MCF 10A (cell line): ENCODE data around the gene OSBPL7. TPM values are rescaled to one million over a fixed set of nuclear protein-coding genes. Genes with fewer than 3 reads are reported as not detected.
A peak's percentile ranks its signal among the peaks of the same experiment; 100 is the strongest.

Source experiments
- BruUV-seq: library from RNA; stranded (reverse); fragments of 400-500 nt; replicated peaks from 2 replicates; lab custom pipeline; 2021; lab: Mats Ljungman, UMichigan
- CTCF ChIA-PET: fragments of 300-600 bp; sonication (Branson Sonifier 250); formaldehyde crosslinking; extraction: SDS; loops from one replicate; lab custom pipeline; 2021; ENCODE audit warnings: antibody characterized with exemption, inconsistent platforms; lab: Yijun Ruan, JAX
- POLR2A ChIA-PET: fragments of 300-600, 350-650 bp; sonication (Branson Sonifier 250); formaldehyde crosslinking; extraction: SDS; loops from one replicate; lab custom pipeline; 2020; ENCODE audit warnings: antibody characterized with exemption, inconsistent platforms; lab: Yijun Ruan, JAX
- DNase-seq: peaks from one replicate; pipeline ENCODE4 v3.0.0-alpha.2; 2018; ENCODE audit not compliant: unreplicated experiment
- H3K27ac Mint-ChIP-seq: one replicate; pipeline ENCODE4 v1.8.0; 2022; ENCODE audit warnings: mild to moderate bottlenecking, low read depth, mixed read lengths; ENCODE audit not compliant: unreplicated experiment
- H3K27me3 Mint-ChIP-seq: one replicate; pipeline ENCODE4 v1.8.0; 2022; ENCODE audit warnings: mixed read lengths; ENCODE audit not compliant: insufficient read depth, unreplicated experiment
- H3K36me3 Mint-ChIP-seq: one replicate; pipeline ENCODE4 v1.8.0; 2022; ENCODE audit warnings: mild to moderate bottlenecking, moderate library complexity, mixed read lengths; ENCODE audit not compliant: insufficient read depth, unreplicated experiment
- H3K4me1 Mint-ChIP-seq: one replicate; pipeline ENCODE4 v1.8.0; 2022; ENCODE audit warnings: mixed read lengths; ENCODE audit not compliant: insufficient read depth, unreplicated experiment
- H3K4me3 Mint-ChIP-seq: one replicate; pipeline ENCODE4 v1.8.0; 2022; ENCODE audit warnings: mild to moderate bottlenecking, moderate library complexity, mixed read lengths; ENCODE audit not compliant: unreplicated experiment
- H3K9me3 Mint-ChIP-seq: one replicate; pipeline ENCODE4 v1.8.0; 2022; ENCODE audit warnings: mixed read lengths; ENCODE audit not compliant: unreplicated experiment
- intact Hi-C: fragments of 100-400 bp; cut with micrococcal nuclease; formaldehyde crosslinking; loops from 2 replicates; pipeline ENCODE4 v1.14.1; 2022
- total RNA-seq: library from RNA; stranded (reverse); gene quantifications from 2 replicates; pipeline ENCODE4 v1.2.3, GENCODE V29; 2022
- TF ChIP-seq, protein P1 (sequence below): fragments of 200-600 bp; IDR thresholded peaks from one replicate; pipeline ENCODE4 v1.8.0; 2022; ENCODE audit warnings: antibody characterized with exemption, mild to moderate bottlenecking; ENCODE audit not compliant: unreplicated experiment

The OSBPL7 gene
- total RNA-seq, 1 experiment from 2014 or later = 4.7 TPM

DNA sequence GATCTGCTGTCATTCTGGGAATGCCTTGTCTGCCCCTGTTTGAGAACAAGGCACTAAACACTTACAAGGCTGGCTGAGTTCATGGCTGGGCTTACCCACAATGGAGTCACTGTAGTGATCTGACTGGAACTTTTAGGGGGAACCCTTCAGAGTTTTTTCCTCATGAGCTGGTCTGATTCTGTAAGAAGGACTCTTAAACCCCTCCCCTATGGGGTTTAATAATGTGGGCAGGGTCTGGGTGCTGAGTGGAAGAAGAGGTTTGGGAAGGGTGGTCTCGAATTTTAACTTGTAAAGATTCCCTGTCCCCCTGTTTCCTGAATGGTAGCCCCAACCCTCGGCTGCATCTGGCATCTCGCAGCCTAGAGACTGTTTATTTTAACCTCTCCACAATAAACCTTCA, 30.6 kb downstream of the OSBPL7 start:
- no peak for DNase-seq
- ChIA-PET CTCF (interaction anchor here (0.7 kb wide), 1 partner anchor 141 kb away, joined by 3 read pairs; no protein-coding TSS in a partner anchor), POLR2A (interaction anchor here (1.0 kb wide), 1 partner anchor 17 kb away, joined by 3 read pairs; no protein-coding TSS in a partner anchor)
- TF ChIP-seq, protein P1, sequence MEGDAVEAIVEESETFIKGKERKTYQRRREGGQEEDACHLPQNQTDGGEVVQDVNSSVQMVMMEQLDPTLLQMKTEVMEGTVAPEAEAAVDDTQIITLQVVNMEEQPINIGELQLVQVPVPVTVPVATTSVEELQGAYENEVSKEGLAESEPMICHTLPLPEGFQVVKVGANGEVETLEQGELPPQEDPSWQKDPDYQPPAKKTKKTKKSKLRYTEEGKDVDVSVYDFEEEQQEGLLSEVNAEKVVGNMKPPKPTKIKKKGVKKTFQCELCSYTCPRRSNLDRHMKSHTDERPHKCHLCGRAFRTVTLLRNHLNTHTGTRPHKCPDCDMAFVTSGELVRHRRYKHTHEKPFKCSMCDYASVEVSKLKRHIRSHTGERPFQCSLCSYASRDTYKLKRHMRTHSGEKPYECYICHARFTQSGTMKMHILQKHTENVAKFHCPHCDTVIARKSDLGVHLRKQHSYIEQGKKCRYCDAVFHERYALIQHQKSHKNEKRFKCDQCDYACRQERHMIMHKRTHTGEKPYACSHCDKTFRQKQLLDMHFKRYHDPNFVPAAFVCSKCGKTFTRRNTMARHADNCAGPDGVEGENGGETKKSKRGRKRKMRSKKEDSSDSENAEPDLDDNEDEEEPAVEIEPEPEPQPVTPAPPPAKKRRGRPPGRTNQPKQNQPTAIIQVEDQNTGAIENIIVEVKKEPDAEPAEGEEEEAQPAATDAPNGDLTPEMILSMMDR = no peak
- H3K27me3 Mint-ChIP-seq = peaks cover 91% of the 10 kb centered on the region
- H3K27ac Mint-ChIP-seq = no peak overlapping the region
- intact Hi-C loops = no loop called here
- no peaks in the 10 kb centered on the region for H3K36me3 Mint-ChIP-seq
- H3K9me3 Mint-ChIP-seq = no peaks in the 10 kb centered on the region
- no peaks in the 10 kb centered on the region for H3K4me1 Mint-ChIP-seq
- no peak overlapping the region for H3K4me3 Mint-ChIP-seq
- BruUV-seq = no TSS peak

DNA sequence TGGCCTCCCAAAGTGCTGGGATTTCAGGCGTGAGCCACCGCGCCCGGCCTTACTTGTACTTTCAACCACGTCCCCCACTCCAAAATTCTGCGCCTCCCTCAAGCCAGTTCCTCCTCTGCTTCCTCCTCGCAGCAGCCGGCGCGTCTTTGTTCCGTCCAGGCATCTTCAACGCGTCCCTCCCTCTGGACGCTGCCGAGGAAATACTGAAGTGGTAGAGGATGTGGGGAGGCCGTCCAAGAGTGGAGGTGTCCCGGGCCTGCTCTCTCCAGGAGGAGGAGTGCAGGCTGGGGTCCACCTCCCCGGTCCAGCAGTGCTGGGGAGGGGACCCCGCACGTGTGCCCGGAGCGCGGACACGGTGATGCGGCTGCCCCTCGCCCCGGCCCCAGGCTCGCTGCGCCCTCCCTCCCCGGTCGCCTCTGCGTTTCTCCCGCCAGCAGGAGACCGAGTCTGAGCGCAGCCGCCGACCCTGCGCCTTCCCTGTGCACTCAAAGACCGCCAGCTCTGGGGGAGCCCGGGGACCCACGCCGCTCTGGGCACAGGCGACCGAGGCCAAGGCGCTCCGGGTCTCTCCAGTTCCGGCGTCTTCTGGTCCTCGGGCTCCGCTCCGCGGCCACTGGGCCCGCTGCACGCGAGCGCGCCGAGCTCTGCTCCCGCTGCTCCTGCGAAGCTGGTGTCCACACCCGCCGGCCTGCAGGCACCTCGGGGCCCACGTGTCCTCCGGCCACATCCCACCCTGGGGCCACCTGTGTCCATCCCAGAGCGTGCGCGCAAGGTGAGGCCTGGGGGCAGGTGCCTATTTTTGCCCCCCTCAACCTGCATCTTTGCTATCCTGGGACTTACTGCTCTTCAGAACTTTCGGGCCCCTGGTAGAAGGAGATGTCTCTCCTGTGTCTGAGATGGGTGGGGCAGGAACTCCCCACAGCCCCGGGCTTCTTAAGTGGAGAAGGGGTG, 31.7 kb downstream of the OSBPL7 start:
- H3K27me3 Mint-ChIP-seq = peaks cover 90% of the 10 kb centered on the region
- H3K4me1 Mint-ChIP-seq = no peaks in the 10 kb centered on the region
- intact Hi-C loops = loop anchor here (1.0 kb wide), 1 partner anchor 92 kb away; no protein-coding TSS in a partner anchor
- H3K4me3 Mint-ChIP-seq = peak overlapping the region; percentile 57
- BruUV-seq = no TSS peak
- ChIA-PET POLR2A (interaction anchor here (0.9 to 1.0 kb wide), 2 partner anchors 16 to 125 kb away, joined by 3 to 4 read pairs; no protein-coding TSS in a partner anchor), CTCF (interaction anchor here (0.6 to 1.1 kb wide), 6 partner anchors 12 to 292 kb away, joined by 3 to 4 read pairs (median 3); no protein-coding TSS in a partner anchor)
- no peaks in the 10 kb centered on the region for H3K36me3 Mint-ChIP-seq
- H3K9me3 Mint-ChIP-seq = no peaks in the 10 kb centered on the region
- H3K27ac Mint-ChIP-seq = no peak overlapping the region
- TF ChIP-seq, protein P1 = peak; percentile 53
- peak; percentile 36 for DNase-seq

DNA sequence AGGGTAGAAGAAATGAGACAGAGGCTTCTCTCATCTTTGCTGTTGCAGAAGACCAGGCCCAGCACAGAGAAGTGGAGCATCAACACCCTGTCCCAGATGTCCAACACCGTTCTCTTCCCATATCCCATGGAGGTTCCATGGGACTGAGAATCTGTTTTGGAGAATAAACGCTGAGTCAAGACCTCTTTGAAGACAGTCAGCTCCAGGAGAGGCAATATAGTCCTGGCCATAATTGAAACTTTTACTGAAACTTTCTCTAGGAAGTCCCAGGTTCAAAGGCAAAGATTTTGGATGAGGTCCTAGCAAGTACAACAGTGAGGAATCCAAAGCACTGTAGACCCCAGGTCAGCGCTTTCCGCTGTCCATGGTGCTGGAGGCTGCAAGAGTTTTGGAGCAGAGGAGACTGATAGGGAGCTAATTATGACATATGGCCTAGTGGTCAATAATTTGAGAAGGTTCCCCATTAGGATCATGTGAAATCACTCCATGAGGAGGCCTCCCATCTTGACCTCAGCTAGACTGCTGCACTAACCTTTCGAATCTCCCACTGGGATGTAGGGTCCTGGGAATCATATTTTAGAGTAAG, 36.0 kb downstream of the OSBPL7 start:
- Mint-ChIP-seq H3K36me3 (no peaks in the 10 kb centered on the region), H3K4me1 (no peaks in the 10 kb centered on the region), H3K27me3 (peaks cover 87% of the 10 kb centered on the region), H3K4me3 (no peak overlapping the region), H3K27ac (no peak overlapping the region), H3K9me3 (no peaks in the 10 kb centered on the region)
- DNase-seq = peak; percentile 24
- intact Hi-C loops = no loop called here
- no TSS peak for BruUV-seq
- ChIA-PET CTCF (interaction anchor here (1.0 kb wide), 2 partner anchors 12 to 16 kb away, joined by 3 to 4 read pairs; no protein-coding TSS in a partner anchor), POLR2A (interaction anchor here (0.7 to 0.9 kb wide), 2 partner anchors 28 to 88 kb away, joined by 3 read pairs; no protein-coding TSS in a partner anchor)
- TF ChIP-seq, protein P1 = no peak
